Fibroblast of lung (primary cell): ENCODE data around the gene SPG11. TPM values are rescaled to one million over a fixed set of nuclear protein-coding genes. Genes with fewer than 3 reads are reported as not detected.

Experiments used
- DNase-seq, 2 donors: peaks; one replicate each; pipeline versions ENCODE4 v3.0.0 to v3.0.0-alpha.2; 2010; ENCODE audit warnings: low read depth in 2 of 2
- H2AFZ ChIP-seq: 2 replicates; pipeline ENCODE4 v1.5.1; 2012; ENCODE audit warnings: low read length, control low read depth, inconsistent platforms
- H3K27ac ChIP-seq: 2 replicates; pipeline ENCODE4 v1.5.1; 2011; ENCODE audit warnings: low read length, control low read depth; ENCODE audit not compliant: insufficient read depth
- H3K27me3 ChIP-seq: 2 replicates; pipeline ENCODE4 v1.5.1; 2011; ENCODE audit warnings: mild to moderate bottlenecking, low read length; ENCODE audit not compliant: control insufficient read depth, insufficient read depth
- H3K36me3 ChIP-seq: 2 replicates; pipeline ENCODE4 v1.5.1; 2011; ENCODE audit warnings: low read length; ENCODE audit not compliant: control insufficient read depth, insufficient read depth
- H3K4me1 ChIP-seq: 2 replicates; pipeline ENCODE4 v1.5.1; 2011; ENCODE audit warnings: low read length; ENCODE audit not compliant: control insufficient read depth, insufficient read depth; ENCODE audit errors: extremely low read depth
- H3K4me2 ChIP-seq: 2 replicates; pipeline ENCODE4 v1.5.1; 2011; ENCODE audit warnings: low read length, control low read depth; ENCODE audit not compliant: insufficient read depth; ENCODE audit errors: extremely low read depth
- H3K4me3 ChIP-seq, 4 experiments: fragments of 200-600 bp in 1 of 4; sonication (generic) in 1 of 4; replicated peaks in 1 of 4; 2 replicates each; pipeline ENCODE4 v1.5.1; 2011 to 2016; ENCODE audit warnings: low read length in 4 of 4, low read depth in 3 of 4, mild to moderate bottlenecking in 3 of 4, control low read depth in 2 of 4, inconsistent platforms in 1 of 4, mixed read lengths in 1 of 4; ENCODE audit not compliant: insufficient read depth in 1 of 4; ENCODE audit errors: control extremely low read depth in 1 of 4
- H3K79me2 ChIP-seq: 2 replicates; pipeline ENCODE4 v1.5.1; 2012; ENCODE audit warnings: mild to moderate bottlenecking, low read length, inconsistent platforms; ENCODE audit not compliant: control insufficient read depth, insufficient read depth
- H3K9ac ChIP-seq: 2 replicates; pipeline ENCODE4 v1.5.1; 2011; ENCODE audit warnings: mild to moderate bottlenecking, low read length, control low read depth; ENCODE audit not compliant: insufficient read depth
- H3K9me3 ChIP-seq: 2 replicates; pipeline ENCODE4 v1.5.1; 2012; ENCODE audit warnings: low read depth, low read length; ENCODE audit not compliant: control insufficient read depth, insufficient read depth
- H4K20me1 ChIP-seq: 2 replicates; pipeline ENCODE4 v1.5.1; 2011; ENCODE audit warnings: low read length; ENCODE audit not compliant: control insufficient read depth, insufficient read depth; ENCODE audit errors: extremely low read depth
- EZH2 ChIP-seq: IDR thresholded peaks from 2 replicates; pipeline ENCODE4 v1.5.1; 2012; ENCODE audit warnings: low read length, control low read depth, mild to moderate bottlenecking; ENCODE audit errors: missing control alignments
- polyA plus RNA-seq, 2 donors: library from polyadenylated mRNA; depleted of rRNA in 1 of 2; stranded (reverse) in 1 of 2; unstranded in 1 of 2; fragments of >200 nt; gene quantifications; 2 replicates each; pipeline ENCODE4 v1.2.1, GENCODE V29; 2011 to 2012; ENCODE audit warnings: missing spikeins in 1 of 2
- total RNA-seq: library from RNA; depleted of rRNA; stranded (reverse); fragments of >200 nt; gene quantifications from 2 replicates; pipeline ENCODE4 v1.2.1, GENCODE V29; 2014
- TF ChIP-seq, protein P1 (sequence below), 2 donors: IDR thresholded peaks in 1 of 2; conservative IDR thresholded peaks in 1 of 2; 1 replicate in 1 of 2; 2 replicates in 1 of 2; pipeline ENCODE4 v1.5.1; 2011 to 2012; ENCODE audit warnings: low read length in 2 of 2, control low read depth in 1 of 2, inconsistent platforms in 1 of 2, low read depth in 1 of 2, mild to moderate bottlenecking in 1 of 2

Gene SPG11
- total and polyA plus RNA-seq, 2 donors (not counting 1 experiment from before 2014, with no cell fraction given): 35.6 to 95.9 TPM

DNA sequence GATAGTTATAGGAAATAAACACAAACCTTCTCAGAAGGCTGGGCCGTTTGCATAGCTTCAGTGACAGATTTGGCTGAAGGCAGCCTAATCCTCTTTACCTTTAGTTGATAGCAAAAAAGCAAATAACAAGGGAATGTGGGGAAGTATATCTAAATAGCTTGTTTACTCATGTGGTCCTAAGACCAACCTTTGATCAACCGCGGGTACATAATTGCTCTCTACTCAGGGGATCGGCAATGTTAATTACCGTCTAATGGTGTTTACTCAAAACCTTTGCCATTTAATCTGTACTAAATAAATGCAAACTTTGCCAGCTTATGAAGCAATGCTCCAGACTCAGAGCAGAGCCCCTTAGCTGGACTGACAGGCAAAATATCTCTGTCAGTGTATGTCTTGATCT is 74.9 kb downstream of the SPG11 start:
- Histone ChIP-seq H3K36me3 (peaks cover 6% of the 10 kb centered on the region), H3K9ac (no peak overlapping the region), H3K4me1 (no peaks in the 10 kb centered on the region), H2AFZ (no peak overlapping the region), H3K4me2 (no peak overlapping the region), H3K27me3 (no peaks in the 10 kb centered on the region), H3K79me2 (no peaks in the 10 kb centered on the region), H3K9me3 (no peaks in the 10 kb centered on the region), H4K20me1 (no peaks in the 10 kb centered on the region), H3K4me3 (no peak overlapping the region), H3K27ac (no peak overlapping the region)
- TF ChIP-seq EZH2: no peak
- TF ChIP-seq, protein P1, sequence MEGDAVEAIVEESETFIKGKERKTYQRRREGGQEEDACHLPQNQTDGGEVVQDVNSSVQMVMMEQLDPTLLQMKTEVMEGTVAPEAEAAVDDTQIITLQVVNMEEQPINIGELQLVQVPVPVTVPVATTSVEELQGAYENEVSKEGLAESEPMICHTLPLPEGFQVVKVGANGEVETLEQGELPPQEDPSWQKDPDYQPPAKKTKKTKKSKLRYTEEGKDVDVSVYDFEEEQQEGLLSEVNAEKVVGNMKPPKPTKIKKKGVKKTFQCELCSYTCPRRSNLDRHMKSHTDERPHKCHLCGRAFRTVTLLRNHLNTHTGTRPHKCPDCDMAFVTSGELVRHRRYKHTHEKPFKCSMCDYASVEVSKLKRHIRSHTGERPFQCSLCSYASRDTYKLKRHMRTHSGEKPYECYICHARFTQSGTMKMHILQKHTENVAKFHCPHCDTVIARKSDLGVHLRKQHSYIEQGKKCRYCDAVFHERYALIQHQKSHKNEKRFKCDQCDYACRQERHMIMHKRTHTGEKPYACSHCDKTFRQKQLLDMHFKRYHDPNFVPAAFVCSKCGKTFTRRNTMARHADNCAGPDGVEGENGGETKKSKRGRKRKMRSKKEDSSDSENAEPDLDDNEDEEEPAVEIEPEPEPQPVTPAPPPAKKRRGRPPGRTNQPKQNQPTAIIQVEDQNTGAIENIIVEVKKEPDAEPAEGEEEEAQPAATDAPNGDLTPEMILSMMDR (conservative IDR thresholded peaks at IDR 0.05 in 1 of 2, IDR thresholded peaks at IDR 0.05 in 1 of 2; ENCODE audit: low read depth in 1 of 2, low read length in 2 of 2): no peak
- DNase-seq: no peak

DNA sequence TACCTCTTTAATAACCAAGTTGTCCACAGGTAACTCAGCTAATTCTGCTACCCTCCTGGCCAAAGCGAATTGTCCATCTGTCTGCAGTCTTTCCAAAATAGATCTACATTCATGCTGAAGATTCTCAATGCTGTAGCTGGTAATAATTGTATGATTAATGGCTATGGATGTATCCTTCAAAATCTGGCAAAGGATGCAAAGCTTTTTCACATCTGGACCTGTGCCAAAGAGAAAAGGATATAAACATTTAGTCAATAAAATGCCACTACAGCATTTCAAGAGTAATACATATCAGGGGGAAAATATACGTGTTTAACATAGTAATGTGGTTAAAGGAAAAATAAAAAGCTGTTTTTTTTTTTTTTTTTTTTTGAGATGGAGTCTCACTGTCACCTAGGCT is 77.8 kb downstream of the SPG11 start:
- no peak overlapping the region for H2AFZ ChIP-seq
- H3K36me3 ChIP-seq: peaks cover 6% of the 10 kb centered on the region
- no peaks in the 10 kb centered on the region for H3K79me2 ChIP-seq
- H4K20me1 ChIP-seq: no peaks in the 10 kb centered on the region
- H3K4me2 ChIP-seq: no peak overlapping the region
- no peak overlapping the region for H3K4me3 ChIP-seq
- no peak for DNase-seq
- TF ChIP-seq, protein P1 (conservative IDR thresholded peaks at IDR 0.05 in 1 of 2, IDR thresholded peaks at IDR 0.05 in 1 of 2; ENCODE audit: low read depth in 1 of 2, low read length in 2 of 2): no peak
- no peak for TF ChIP-seq EZH2
- H3K27ac ChIP-seq: no peak overlapping the region
- H3K9ac ChIP-seq: no peak overlapping the region
- no peaks in the 10 kb centered on the region for H3K4me1 ChIP-seq
- no peaks in the 10 kb centered on the region for H3K27me3 ChIP-seq
- H3K9me3 ChIP-seq: no peaks in the 10 kb centered on the region

DNA sequence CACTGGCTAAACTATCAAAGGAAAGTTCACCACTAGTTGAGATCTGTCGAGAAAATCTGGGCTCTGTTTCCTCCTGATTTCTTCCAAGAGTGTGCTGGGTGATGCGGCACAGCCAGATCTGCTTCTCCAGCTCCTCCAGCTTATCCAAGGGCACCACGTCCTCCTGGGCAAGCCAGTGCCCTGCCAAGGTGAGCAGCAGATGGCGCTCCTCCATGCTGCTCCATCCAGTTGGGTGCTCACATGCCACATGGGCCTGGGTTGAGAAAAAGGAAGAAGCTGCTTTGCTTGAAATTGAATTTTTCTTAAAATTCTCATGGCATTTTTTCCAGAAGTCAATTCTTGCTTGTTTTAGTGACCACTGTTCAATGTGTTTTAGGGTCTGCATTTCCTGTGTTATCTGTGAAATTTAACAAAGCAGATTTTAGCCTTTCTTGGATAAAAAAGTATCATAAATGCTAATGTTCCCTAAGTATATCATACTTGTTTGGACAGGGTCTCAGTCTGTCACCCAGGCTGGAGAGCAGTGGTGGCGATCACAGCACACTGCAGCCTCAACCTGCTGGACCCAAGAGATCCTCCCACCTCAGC is 79.2 kb downstream of the SPG11 start:
- Histone ChIP-seq H3K36me3 (peaks cover 6% of the 10 kb centered on the region), H2AFZ (no peak overlapping the region), H3K4me3 (no peak overlapping the region), H3K27me3 (no peaks in the 10 kb centered on the region), H3K9ac (no peak overlapping the region), H3K4me1 (no peaks in the 10 kb centered on the region), H3K27ac (no peak overlapping the region), H4K20me1 (no peaks in the 10 kb centered on the region), H3K79me2 (no peaks in the 10 kb centered on the region), H3K4me2 (no peak overlapping the region), H3K9me3 (no peaks in the 10 kb centered on the region)
- TF ChIP-seq EZH2: no peak
- TF ChIP-seq, protein P1 (conservative IDR thresholded peaks at IDR 0.05 in 1 of 2, IDR thresholded peaks at IDR 0.05 in 1 of 2; ENCODE audit: low read depth in 1 of 2, low read length in 2 of 2): peak in 1 of 2 donors; percentile 38
- peak; percentile 9 to 21 for DNase-seq
